ENCODE results near the gene MAD1L1.

MAD1L1 gene

DNA sequence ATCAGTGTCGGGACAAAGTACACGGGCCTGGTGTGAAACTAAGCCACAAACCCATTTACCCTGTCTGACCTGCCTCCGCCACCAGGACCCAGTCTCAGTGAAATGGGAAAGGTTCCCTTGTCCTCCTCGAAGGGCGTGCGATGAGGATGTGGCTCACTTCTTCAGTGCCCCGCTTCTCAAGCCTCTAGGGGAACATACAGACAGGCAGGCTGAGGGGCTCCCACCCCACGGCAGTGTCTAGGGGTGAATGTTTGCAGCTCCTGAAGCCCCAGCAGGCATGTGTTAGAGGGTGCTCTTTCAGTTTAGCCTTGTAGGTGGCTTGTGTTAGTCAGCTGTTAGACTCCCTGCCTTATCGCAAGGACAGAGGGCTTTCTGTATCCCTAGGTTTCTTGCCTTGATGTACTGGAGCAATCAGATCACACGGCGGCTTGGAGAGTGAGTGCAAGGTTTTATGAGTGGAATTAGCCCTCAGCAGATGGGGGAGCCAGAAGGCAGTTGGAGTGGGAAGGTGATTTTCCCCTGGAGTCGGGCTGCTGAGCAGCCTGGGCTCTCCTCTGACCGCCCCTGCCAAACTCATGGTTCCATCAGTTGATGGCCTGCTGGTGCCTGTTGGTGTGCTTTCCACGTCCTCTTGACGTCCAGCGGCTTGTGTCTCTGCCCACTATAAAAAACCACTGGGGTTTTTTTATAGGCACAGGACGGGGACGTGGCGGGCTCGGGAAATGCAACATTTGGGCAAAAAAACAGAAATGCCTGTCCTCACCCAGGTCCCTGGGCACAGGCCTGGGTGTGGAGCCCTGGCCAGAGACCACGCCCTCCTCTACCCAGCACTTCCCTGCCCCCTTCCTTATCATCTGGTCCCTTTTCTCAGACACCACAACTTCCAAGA, 10.0 kb upstream of the MAD1L1 start:
- DNase-seq (ENCODE audit: low spot score): no peak

DNA sequence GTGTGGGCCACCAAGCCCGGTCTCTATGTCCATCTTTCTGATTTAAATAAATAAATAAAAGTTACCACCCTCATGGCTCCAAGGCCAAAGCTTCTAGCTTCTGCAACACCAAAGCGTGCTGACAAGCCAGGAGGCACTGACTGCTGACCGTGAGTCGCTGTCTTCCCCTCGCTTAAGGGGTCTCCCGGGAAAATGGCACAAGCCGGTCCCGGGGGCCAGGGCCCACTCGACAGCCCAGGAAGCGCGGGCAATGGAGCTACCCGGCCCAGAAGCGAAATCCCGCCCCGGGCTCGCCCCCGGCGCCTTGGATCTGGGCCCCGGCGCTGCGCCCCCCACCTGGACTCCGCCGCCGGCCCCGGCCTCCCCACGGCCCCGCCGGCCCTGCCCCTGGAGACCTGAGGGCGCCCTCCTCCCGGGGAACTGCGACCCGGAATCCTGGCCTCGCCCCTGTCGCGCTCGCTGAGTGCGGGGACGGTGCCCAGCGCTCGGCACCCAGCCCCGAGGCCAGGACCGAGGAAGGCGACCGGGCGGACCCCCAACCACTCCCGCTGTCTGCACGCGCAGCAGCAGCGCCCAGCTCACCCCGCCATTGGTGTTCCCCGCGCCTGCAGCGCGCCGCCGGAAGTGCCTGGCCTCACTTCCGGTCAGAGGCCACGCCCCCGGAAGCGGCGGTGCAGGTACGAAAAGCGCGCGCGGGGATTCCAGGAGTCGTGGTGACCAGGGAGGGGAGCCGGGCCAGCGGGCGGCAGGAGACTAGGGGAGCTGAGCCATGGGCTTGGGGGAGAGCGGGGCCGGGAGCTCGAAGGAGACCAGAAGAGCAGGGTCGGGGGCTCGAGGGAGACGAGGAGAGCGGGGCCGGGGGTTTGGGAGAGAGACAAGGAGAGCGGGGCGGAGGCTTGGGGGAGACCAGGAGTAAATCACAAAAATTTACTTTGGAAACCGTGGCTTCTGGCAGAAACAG, 9.1 kb upstream of the MAD1L1 start, which contains the start of the genes MRM2 and NUDT1:
MRM2 (minus strand) TSS at position 626 of the 961 bp plus-strand sequence; CDS start at position 590, 36 bp downstream.
NUDT1 (plus strand) TSS at position 647 of the 961 bp plus-strand sequence. CDS start 2,349 bp downstream, outside the sequence.
- DNase-seq (ENCODE audit: low spot score): peak; percentile 95

DNA sequence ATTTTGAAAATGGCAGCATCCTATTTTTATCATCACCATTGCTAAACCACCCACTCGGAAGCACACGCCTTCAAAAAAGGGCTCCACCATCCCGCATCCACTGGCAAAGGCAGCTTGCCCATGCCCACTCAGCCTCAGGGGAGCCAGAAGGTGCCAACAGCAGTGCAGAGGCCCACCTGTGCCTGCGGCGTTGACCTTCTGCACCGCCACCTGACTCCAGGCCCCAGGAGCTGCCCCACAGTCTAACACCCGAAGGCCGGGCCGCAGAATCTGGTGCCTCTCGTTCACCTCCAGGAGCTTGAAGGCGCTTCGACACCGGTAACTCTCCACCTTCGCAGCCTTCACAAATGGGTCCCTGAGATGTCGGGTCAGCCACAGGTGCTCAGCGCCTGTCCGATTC, 6.5 kb upstream of the MAD1L1 start:
- DNase-seq (ENCODE audit: low spot score): no peak

DNA sequence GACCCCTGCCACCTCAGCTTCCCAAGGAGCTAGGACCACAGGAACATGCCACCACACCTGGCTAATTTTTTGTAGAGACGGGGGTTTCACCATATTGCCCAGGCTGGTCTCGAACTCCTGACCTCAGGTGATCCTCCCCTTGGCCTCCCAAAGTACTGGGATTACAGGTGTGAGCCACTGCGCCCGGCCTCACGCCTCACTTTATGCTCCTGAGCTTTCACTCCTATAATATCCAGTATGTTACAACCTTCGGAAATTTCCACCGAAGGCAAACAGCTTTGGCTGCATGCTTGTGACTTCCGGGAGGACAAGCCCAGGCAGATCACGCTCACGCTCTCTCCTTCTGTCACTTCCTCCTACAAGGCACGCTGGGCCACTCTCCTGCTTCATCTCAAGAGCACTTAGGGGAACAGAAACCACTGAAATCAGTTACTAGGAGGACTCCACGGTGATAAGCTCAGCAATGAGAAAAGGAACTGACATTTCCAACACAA, 4.4 kb upstream of the MAD1L1 start:
- no peak for DNase-seq (ENCODE audit: low spot score)

DNA sequence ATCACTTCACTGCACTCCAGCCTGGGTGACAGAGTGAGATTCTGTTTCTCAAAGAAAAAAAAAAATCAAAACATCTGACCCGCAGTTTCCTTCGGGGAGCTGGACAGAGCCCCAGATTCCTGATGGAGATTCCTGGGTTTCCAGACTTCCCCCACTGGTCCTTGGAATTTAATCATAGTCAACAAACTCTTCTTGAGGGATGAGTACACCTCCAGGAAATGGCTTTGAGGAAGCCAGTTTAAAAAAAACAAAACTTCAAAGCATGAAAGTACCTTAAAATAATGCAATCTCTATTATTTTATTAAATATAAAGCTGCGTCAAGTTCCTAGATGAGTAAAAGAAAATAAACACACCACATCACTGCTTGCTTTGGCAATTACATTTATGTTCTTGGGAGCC, 1.2 kb upstream of the MAD1L1 start:
- DNase-seq (ENCODE audit: low spot score): no peak

DNA sequence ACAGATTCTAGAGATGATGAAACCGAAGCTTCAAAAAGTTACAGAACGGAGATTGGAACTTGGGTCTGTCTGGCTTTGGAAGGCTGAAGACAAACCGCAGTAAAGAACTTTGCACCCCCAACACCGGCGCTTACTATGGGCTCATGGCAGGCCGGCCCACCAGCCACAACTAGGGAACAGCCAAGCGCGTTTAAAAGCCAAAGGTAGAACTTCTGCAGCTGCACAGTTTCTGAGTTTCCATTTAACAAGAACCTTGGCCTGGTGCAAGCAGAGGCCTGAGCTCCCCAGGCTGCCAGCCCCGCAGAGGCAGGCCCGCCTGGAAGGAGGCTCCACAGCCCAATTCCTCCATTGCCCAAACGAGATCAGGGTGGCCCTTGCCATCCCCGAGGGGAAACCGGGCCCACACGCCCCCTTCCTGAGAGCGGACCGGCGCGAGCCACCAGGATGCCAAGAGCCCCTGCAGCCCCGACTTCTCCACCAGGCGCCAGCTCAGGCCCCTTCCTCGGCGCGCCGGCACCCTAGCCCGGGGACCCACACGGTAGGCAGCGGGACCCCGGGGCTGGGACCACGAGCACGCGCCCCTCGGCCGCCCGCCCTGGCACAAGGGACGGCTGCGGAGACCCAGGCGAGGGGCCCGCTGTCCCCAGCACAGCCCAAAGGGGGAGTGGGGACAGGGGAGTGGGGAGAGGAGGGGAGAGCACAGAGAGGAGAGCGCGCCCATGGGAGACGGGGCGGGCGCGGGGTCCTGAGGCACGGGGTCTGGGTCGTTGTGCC, 566 bp downstream of the MAD1L1 start:
- DNase-seq (ENCODE audit: low spot score): peak; percentile 75

DNA sequence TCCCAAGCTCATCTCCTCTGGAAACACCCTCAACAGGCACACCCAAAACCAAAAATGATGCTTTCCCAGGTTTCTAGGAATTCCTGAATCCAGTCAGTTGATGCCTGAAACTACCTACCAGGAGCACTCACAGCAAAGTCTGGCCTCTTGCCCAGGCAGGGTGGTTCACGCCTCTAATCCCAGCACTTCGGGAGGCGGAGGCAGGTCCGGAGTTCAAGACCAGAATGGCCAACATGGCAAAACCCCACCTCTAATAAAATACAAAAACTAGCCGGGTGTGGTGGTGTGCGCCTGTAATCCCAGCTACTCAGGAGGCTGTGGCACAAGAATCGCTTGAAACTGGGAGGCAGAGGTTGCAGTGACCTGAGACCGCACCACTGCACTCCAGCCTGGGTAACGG, 1.9 kb downstream of the MAD1L1 start:
- DNase-seq (ENCODE audit: low spot score): no peak

DNA sequence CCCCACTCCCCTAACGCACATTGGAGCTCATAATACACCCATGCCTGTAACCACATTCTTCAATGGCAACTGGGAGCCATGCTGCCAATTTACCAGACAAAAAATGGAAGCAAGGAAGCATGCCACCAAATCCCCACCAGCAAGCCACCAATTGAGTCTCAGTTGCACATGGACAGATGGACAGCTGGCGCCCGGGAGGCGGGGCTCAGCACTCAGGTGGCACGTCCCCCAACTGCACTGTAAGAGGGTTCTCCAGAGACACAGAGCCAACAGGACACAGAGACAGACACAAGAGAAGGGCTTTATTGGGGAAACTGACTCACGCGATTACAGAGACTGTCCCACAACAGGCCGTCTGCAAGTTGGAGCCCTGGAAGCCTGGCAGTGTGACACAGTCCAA, 2.5 kb downstream of the MAD1L1 start:
- DNase-seq (ENCODE audit: low spot score): no peak

DNA sequence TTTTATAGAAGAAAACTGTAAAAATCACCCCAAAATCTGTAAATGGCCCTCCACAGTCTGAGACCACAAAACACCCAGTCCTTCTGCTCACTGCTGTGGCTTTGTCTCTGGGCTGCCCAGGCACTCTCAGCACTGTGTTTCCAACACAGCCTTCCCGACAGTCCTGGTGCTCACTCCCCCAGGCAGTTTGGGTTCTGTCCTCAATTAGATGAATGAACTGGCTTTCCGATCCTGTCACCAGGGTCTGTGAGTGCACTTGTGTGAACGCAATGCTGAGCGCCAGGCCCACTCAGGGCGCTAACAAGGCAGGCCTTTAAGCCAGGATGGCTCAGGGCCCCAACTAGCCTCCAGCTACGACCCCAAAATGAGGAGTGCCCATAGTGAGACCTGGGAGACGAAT, 3.3 kb downstream of the MAD1L1 start:
- DNase-seq (ENCODE audit: low spot score): no peak

DNA sequence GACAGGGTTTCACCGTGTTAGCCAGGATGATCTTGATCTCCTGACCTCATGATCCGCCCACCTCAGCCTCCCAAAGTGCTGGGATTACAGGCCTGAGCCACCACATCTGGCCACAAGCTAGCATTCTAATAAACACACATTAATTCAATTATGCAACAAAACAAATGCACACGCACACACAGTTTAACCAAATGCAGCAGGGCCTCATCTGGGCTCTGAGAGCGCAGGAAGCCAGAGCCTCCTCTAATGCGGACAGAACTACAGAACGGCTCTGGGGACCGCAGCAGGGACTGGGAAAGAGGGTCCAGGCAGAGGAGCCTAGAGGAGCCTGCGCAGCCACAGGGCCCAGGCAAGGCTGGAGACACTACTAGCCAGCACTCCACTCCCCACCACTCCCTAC, 3.8 kb downstream of the MAD1L1 start:
- no peak for DNase-seq (ENCODE audit: low spot score)

DNA sequence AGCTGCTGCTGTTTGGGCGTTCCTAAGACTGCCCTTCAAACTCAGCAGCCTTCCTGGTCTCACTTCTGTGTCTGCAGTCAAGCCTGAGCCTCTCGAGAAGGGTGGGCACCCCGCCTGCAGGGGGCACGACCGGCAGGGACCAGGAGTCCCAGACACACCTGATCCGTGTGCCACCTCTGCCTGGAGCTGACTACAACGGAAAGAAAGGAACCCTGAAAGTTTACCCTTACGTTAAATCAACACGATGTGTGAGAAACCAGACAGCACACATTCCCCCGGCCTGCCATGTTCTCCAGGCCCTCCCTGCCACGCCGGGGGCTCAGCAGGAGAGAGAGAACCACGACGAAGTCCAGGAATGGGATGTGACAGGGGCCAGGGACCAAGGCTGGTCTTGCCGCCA, 5.0 kb downstream of the MAD1L1 start:
- no peak for DNase-seq (ENCODE audit: low spot score)

DNA sequence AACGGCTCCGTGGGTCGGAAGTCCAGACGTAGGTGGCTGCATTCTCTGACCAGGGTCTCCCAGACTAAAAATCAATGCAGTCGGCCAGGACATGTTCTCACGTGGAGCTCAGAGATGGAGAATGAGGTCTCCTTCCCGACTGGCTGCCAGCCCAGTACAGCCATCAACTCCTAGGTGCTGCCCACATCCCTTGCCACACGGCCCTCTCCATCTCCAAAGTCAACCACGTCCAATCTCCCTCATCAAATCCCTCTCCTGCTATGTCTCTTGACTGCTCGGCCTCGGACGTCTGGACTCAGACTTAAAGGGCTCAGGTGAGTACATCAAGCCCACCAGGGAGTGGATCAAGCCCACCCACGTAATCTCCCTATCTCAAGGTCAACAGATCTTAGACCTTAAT, 6.9 kb downstream of the MAD1L1 start:
- no peak for DNase-seq (ENCODE audit: low spot score)

DNA sequence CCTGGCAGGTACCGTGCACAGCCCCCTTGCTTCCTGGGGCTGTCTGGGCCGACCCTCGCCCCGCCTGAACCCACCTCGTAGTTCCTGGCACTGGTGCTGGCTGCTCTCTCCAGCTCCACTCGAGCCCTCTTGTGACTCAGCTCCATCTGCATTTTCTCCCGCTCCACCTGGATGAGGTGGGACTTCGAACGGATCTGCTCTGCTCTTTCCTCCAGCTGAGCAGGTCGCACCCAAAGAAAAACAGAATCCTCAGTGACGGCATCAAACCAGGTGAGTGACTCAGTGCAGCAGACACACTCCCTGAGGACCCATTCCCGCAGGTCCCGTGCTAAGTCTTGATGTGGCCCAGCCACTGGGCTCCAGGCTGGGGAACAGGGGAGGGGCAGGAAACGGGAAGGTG, 7.4 kb downstream of the MAD1L1 start:
- no peak for DNase-seq (ENCODE audit: low spot score)

DNA sequence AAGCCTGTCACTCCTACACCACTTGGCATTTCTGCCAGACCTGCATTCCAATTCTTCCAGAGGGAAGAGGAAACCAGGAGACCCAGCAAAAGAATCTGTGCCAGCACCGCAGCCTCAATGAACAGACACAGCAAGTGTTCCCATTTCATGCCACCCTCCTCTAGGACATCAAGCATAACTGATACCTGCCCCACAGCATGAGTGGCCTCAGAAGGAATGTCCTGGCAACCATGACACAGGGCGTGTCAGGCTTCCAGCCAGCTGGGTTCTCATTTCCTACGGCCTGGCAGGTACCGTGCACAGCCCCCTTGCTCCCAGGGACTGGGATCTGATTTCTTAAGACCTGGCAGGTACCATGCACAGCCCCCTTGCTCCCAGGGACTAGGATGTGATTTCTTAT, 7.8 kb downstream of the MAD1L1 start:
- DNase-seq (ENCODE audit: low spot score): no peak

DNA sequence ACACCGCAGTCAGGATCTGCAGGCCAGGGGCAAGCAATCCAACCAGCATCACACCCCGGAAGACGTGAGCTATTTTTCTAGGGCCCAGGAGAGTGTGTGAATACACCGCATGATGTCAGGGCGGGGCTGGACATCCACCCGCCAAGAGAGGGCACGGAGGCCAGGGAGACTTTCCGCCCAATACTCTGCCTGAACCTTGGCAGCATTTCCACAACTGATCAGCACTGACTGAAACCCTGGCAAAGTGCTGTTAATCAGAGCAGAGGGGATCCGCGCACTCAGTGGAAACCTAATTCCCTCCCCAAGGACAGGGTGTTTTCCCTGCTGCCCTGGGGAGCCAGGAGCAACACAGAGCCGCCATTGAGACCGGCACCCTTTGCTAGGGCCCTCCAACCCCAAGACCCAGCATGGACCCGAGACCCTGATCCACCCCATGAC, 8.2 kb downstream of the MAD1L1 start:
- no peak for DNase-seq (ENCODE audit: low spot score)

DNA sequence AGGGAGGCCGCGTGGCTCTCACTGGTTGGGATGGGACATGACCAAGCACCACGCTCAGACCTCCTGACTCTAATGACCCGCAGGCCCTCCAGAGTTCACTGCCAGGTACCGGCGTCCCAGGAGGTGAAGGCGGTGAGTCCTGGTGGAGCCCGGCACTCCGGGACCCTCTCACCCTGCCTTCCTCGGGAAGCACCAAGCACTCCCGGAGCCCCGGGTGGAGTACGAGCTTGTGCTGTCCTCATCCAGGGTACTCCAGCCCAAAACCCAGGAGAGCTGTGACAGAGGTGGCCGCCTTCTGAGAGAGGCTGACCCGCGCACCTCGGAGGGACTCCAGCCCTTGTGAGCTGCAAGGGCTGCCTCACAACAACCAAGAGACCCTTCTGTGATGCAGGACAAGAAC, 9.4 kb downstream of the MAD1L1 start:
- DNase-seq (ENCODE audit: low spot score): no peak

DNA sequence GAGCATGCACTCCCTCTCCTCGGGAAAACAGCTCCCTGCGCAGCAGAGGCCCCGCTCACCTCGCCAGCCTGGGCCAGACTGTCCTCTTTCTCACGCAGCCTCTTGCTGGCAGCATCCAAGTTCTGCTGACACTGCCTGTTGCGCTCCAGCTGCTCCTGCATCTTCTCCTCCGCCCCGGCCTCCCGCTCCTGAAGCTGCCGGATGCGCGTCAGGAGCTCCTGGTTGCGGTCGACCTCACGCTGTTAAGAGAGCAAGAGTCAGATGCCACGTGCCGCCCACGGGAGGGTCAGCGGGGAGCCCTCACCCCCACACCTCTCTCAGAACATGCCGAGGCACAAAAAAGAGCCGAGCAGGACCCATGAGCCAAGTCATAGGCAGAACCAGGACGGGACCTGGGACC, 10.2 kb downstream of the MAD1L1 start:
- DNase-seq (ENCODE audit: low spot score): no peak

DNA sequence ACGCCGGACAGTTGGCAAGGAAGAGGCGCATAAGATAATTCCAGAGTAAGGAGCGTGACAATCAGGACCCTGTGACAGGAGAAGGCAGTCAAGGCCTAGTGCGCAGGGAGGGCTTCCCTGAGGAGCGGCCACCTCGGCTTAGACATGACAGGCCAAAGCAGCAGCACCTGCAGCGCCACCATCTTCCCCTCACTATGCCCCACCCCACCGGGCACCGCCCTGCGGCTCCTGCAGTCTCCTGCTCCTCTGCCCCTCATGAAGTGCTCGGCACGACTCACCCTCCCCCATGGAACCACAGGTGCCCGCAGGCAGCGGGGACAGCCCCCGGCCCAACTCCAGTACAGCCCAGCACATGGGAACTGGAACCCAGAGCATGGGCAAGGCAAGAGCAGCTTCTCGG, 11.8 kb downstream of the MAD1L1 start:
- no peak for DNase-seq (ENCODE audit: low spot score)

DNA sequence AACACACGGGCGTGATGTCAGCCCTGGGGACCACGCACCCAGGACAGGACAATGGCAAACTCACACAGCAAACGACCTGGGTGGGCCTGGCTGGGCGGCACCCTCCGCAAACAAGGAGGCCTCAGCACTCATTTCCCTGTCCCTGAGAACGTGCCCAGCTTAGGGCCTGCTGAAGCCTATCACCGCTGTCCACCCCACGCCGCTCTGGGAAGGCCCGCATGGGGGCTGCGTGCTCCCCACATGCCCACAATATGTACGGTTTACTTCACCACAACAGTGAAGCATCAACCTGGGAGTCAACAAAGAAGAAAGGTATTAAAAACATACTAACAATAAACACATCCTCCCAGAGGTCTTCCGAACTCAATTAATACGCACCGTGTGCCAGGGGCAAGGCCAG, 12.2 kb downstream of the MAD1L1 start:
- no peak for DNase-seq (ENCODE audit: low spot score)

DNA sequence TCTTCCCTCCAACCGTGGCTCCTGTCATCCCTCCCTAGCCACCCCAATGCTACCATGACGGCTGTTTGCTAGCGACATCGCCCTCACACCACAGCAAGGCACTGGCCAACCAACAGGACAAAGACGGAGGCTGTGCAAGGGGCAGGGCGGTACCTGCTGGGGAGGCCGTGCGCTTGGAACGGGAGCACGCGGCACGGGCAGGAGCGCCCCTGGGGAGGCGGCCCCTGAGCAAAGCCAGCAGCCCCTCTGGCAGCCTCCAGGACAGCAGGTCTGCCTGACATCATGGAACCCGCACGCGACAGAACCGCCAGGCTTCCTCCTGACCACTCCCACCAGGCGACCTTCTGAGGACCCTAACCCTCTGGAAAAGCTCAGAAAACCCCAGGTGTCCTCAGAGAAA, 12.7 kb downstream of the MAD1L1 start:
- no peak for DNase-seq (ENCODE audit: low spot score)

DNA sequence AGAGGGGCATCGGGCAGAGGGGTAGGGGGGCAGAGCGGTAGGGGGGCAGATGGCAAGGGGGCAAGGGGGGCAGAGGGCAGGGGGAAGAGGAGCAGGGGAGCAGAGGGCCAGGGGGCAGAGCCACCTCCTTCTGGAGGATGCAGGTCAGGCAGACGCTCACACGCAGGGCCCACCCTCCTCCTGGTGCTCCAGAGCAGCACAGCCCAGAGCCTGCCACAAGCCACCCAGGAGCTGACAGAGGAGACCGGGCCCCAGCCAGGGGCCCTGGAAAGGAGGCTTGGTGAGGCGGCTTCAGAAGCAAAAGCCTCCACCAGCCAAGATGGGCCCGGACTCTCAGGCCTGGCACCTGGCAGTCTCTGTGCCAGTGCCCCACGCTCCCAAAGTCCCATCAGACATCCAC, 13.1 kb downstream of the MAD1L1 start:
- DNase-seq (ENCODE audit: low spot score): no peak

DNA sequence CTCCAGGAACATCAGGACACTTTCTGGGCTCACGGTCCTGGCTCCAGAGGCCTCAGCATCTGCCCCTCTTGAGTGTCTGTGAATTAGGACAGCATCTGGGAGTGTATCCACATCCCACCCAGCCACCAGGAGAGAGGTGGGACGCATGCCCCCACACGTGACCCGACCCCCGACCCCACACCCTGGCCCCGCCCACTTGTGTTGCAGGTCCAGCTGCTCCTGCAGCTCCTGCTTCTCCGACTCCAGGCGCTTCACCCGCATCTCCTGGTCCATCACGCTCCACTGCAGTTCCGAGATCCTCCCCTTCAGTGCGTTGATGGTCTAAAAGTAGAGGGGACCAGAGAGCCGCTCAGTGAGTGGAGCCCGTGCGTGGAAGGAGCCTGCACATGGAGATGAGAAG, 13.6 kb downstream of the MAD1L1 start:
- DNase-seq (ENCODE audit: low spot score): no peak

All from iPS-NIHi11 (cell line).